Raji (cell line): ENCODE results near the gene ACKR3.

ENCODE experiments used
- POLR2A ChIP-seq: IDR thresholded peaks from 2 replicates; pipeline ENCODE4 v1.6.1; 2011; ENCODE audit warnings: low read depth, low read length, control low read depth; ENCODE audit not compliant: insufficient read depth

The ACKR3 gene

DNA sequence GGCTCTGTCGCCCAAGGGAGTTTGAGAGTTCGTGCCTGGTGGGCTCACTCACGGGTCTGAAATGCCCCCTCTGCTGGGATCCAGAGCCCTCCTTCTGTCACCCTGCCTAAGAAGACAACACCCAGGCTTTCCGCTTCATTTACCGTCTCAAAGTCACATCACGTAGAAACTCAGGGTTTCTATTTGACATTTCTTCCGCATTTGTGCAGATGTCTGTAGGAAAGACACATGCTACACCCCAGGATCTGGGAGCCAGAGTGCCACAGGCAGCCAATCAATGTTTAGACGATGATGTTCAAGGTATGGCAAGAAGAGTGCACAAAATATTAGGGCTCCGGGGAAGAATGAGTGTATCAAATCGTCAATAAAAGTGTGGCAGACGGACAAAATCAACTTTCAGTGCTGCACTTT is 24.4 kb upstream of the ACKR3 start:
- no peak for TF ChIP-seq POLR2A

DNA sequence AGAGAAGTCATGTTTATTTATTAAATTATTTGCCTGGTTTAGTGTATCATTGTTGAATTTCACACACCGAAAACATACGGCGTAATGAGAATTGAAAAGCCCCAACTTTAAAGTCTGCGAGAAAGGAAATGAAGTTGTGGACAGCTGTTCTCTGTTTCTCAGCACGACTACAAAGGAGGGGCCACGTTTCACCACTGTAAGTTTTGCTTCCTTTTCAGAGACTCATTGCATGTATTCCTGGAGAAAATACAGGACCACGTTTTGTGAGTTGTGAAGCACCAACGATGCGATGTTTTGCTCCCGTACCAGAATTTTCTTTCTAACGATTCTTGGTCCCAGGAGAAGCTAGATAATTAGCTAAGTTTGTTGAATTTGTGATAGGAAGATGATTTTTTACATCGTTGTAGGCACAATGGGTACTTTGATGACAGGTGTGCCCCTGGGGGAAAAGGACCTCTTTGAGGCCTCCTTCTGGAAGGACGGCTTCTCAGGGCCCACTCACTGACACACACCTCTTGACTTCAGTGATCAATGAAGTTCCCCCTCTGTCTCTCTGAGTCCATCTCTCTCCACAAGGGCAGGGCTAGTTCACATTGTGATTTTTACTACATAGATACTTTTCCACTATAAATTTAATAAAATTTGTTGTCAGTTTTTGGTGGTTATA is 23.7 kb upstream of the ACKR3 start:
- TF ChIP-seq POLR2A = no peak

DNA sequence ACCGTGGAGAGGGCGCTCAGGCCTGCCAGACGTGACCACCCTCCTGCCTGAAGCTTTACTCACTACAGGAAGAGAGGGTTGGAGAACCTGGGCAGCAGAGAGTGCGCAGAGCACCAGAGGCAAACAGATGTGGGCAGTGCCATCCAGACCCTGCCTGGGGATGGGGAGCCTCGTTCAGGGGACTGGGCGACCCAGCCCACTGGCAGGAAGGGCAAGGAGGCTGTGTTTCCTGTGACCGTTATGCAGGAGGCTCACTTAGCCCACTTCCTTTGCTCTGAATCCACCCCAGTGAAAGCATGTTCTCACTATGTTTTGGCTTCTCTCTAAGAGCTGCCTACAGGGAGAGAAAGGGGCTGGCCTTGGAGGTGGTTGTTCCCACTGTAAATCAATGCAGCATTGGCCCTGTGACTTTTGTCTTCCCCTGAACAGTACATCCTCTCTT is 23.0 kb upstream of the ACKR3 start:
- TF ChIP-seq POLR2A = peak; percentile 35; the same call in 1 of the 2 replicates

DNA sequence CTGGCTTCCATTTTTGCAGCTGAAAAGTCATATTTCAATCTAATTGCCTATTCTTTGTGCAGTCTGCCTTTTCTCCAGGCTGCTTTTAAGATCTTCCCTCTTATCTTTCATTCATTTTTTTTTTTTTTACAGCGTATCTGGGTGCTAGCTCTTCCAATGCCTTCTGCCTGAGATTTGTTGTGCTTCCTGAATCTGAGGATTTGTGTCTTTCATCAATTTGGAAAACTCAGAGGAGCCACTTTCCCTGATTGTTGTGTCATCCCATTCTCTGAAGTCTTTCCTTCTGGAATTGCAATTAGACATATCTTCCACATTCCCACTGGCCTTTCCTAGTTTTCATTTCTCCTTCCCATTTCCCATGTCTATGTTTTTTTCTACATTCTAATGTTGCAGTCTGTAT is 21.9 kb upstream of the ACKR3 start:
- no peak for TF ChIP-seq POLR2A

DNA sequence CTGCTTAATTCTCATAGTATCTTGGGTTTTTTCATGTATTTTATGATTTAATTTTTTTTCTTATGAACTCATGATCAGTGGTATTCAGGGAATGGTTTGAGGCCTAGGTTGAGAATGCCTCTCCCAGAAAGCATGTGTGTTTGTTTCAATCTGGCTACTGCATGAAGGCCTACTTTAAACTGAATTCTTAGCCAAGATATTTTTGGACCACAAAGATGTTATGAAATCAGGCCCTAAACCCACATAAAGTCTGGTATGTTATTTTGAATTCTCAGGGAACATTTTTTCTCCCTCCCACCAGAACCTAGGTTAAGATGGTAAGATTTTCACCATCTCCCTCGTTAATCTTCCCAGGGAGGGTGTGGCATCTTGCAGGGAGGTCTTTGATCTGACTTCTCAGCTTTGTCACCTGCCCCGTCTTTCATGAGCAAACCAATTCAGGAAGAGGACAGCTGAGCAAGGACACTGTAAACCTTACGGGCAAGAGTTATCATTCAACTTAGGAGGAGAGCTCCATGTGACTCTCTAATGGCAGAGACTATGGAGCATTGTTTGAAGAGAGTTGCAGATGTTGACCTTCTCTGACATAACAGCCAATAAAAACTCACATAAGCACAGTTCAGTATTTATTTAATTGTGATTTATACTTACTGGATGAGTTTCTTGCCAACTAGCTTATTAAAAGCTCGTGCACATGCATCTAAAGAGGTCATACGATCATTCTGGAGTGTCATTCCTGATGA is 21.3 kb upstream of the ACKR3 start:
- no peak for TF ChIP-seq POLR2A

DNA sequence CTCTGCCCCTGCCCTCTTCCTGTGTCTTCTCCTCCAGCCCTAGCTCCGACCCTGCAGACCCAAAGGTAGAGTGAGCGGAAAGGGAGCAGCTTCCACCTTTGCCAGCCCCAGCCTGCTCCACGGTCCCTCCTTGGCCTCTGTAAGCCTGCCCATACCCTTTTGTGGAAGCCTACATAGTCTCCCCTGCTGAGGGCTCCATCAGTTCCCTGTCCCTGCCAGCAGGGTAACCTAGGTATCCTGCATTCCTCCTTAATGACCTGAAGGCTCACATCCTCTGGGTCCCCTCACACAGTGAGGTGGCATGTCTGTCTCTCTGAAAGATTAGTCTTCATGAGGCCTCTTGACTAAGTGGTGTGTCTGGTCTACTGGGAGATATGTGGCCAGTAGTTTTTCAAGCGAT is 20.5 kb upstream of the ACKR3 start:
- no peak for TF ChIP-seq POLR2A

DNA sequence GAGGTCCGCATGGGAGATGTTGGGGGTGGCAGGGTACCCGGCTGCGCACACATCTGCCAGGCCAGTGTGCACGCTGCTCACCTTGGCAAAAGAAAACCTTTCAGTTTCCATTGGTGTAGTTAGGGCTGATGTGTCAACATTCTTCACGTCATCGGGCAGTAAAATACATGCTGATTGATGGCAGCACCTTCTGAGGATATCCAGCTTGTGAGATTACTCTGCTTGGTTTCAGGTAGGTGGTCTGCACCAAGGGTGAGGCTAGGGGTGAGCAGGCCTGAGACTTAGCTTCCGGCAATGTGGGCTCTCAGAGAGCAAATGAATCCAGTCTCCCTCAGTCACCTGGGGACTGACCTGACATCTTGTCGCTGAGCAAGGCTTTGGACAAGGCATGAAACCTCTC is 19.3 kb upstream of the ACKR3 start:
- no peak for TF ChIP-seq POLR2A

DNA sequence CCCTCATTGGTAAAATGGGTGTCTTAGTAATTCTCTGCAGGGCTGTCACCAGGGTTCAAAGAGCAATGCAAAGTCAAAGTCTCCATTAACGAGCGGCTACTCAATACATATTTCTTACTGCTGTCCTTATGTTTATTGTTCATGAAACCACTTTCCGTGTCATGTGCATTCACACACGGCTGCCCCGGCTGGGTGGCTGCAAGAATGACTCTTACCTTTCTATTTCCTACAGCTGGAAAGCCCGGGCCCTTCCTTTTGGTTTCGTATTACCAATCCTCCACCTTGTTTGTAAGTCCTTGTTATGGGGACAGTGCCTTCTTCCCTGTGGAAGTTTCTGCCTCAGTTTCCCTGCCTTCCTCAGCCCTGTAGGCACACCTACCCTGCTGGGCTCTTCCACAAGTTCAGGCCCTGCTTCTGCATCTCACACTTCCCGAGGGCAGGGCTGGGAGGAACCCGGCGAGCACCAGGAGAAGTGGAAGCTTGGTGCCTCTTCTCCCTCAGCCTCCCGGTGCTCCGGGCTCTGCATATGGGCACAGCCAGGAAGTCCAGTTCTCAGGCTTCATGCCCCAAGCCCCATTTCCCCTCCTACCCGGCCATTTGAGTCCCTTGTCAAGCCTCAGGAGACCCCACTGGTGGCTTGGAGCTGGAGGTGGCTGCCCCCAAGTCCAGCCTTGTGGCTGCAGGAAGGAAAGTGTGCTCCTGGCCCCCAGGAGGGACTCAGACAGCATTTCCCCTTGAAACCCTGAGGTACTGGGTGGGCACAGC is 18.7 kb upstream of the ACKR3 start:
- no peak for TF ChIP-seq POLR2A

DNA sequence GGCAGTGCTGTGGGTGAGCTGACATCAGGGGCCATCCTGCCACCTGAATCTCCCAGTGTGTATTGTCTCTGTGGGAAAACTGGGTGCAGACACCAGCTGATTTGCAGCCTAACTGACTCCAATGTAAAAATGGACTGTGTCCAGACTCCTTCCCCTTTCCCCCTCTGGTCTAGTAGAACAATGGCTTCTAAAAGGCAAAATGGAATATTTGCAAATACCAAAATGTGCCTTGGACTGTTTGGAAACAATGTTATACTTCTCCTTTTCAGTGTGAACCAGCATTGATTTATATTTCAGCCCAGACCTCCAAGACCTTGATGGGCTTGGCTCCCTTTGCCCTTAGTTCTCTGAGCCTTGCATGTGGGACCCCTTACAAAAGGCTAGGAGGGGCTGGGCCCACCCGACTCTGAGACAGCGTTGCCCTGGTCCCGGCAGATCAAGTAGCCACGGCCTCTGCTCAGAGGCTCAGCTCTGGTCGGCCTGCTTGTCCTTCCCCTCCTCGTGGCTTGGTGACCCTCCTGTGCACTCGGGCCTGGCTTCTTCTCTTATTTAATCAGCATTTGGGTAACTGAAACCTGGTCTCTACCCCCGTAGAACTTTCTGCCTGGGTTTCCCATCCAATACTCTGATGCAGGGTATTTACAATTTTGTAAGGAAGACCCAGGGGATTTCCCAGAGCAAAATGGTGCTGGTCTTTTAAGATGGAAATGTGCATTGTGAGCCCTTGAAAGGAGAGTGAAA is 18.0 kb upstream of the ACKR3 start:
- no peak for TF ChIP-seq POLR2A

DNA sequence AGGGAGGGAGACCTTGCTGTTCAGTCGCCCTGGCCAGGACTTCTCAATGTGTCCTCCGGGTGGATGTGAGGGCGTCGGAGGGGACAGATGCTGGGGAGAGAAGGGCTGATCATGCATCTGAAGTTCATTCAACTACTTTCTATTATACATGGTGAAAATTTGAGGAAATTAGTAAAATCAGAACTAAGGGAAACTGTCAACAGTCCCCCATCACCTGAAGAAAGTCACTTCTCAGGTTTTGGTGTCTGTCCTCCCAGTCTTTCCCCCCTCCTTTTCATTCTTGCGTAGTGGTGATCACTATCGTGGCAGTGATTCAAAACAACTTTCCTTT is 17.4 kb upstream of the ACKR3 start:
- TF ChIP-seq POLR2A = no peak

DNA sequence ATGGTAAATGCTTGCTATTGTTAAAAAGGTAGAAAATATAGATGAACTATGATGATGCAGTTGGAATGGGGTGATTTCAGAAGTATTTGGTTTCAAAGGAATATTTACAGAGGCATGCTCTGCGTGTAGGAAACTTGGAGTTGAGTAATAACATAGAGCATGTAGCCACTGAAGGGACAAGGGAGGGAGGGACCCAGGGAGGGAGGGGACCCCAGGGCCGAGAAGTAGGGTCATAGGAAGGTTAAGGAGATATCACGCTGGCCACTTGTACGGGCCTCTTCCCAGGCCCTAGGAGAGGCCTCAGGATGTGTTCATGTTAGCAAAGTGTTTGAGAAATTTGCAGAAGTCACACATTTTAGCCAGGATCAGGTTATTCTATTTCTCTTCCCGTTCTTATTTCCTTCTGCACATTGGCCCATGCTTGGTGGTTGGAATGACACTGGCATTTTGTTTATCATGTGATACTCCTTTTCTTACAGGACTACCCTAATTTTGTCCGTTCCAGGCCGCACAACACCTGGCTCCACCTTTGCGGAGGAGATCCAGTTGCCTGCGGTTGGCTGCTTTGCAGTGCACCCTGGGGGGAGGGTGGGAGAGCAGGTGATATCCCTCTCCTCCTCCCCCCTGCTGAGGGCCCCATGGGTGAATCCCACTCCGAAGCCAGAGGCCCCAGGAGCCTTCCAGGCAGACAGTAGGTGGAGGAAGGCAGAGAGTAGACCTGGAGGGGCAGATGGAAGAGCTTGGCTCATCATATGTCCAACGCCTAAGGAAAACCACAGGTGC is 16.9 kb upstream of the ACKR3 start:
- TF ChIP-seq POLR2A = no peak

DNA sequence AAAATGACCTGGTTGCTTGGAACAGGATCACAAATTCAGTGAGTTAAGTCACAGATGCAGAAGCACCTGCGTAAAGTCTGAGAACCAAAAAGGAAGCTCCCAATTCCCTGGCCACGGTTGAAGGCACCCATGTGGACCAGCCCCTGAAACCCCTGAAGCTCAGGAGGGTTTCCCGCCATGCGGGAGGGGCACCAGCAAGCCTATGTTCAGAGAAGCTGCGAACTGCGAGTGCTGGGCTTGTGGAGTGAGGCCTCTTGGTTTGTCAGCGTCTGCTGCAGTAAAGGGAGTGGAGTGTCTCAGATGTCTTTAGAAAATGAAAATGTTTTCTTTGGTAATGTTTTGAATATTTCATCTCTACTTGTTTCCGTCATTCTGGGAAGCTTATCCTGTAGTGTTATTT is 16.1 kb upstream of the ACKR3 start:
- no peak for TF ChIP-seq POLR2A

DNA sequence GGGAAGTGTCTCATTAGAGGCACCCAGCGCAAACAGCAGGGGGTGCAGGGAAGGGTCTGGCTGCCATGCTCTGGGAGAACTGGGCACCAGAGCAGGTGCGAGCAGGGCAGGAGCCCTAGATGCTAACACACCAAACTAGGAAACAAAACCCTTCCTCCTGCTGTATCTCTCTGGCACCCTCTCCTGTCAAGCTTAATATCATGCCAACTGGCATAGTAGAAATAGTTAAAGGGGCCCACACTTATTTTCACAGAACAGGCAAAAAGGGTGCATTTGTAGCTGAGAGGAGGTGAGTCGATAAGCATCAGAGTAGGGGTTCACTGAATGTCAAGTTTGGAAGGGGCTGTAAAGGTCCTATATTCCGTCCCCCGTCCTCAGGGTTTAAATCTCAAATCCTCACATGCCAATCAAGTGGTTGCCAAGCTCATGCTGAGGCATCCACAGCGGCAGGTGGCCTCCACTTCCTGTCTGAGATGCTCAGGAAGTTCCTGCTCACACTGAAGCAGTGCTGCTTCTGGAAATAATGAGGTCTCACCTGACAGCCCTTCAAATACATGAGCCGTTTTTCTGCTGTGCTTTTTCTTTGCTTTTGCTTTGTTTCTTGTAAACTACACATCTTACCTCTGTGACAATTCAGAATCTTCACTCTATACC is 14.9 kb upstream of the ACKR3 start:
- no peak for TF ChIP-seq POLR2A

DNA sequence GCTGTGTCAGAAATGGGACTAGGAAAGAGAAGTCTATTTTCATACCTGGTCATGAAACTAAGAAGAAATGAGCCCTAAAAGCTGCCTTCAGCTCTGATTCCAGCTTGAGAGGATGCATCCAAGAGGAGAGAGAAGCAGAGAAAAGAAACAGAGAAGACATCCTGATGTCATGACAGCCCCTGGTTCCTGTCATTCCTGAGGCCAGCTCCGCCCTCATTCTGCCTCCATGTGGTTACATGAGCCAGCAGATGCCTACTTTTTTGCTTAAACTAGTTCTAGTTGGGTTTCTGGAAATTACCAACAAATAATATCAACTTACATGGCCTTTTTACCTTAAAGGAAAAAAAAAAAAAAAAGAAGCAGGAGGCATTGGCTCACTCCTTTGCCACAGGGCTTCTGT is 14.1 kb upstream of the ACKR3 start:
- no peak for TF ChIP-seq POLR2A
